ENCODE results near the gene PKP4. TPM values are rescaled to one million over a fixed set of nuclear protein-coding genes. Genes with fewer than 3 reads are reported as not detected.

PKP4 gene
- total and polyA plus RNA-seq, 2 experiments from 2014 or later: 35.7 to 92.3 TPM

DNA sequence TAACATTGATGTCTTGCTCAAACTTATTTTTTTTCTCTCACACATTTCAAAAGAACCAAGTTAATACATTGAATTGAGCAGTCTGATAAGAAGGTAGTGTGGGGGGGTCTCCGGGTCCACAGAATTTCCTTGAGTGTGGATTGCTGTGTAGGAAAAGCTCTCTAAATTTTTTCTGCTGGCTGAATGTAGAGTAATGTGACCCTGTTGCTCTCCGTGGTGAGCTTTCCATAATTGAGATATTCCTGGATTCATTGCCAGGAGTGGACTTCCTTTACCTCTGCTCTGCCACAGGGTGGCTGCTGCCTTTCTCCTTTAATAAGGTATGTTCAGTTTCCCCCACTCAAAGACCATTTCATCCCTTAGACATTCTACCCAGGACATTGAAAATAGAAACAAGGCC, 50.9 kb downstream of the PKP4 start:
- Histone ChIP-seq H3K4me1 (ENCODE audit: insufficient read depth) (peaks cover 16% of the 10 kb centered on the region), H3K4me3 (no peak overlapping the region), H3K27me3 (ENCODE audit: insufficient read depth) (no peaks in the 10 kb centered on the region), H3K9me2 (ENCODE audit: insufficient read depth) (no peaks in the 10 kb centered on the region), H3K79me2 (replicated peaks; ENCODE audit: insufficient read depth) (peaks cover 96% of the 10 kb centered on the region), H3F3A (replicated peaks; ENCODE audit: low read depth) (no peaks in the 10 kb centered on the region), H3K36me3 (ENCODE audit: insufficient read depth) (no peaks in the 10 kb centered on the region), H3K27ac (ENCODE audit: low read depth) (no peak overlapping the region), H4K20me1 (replicated peaks; ENCODE audit: insufficient read depth) (peaks cover 9% of the 10 kb centered on the region; the same call in 1 of the 2 replicates), H3K4me2 (no peak overlapping the region), H2AFZ (no peak overlapping the region)
- H3K4me1 Mint-ChIP-seq: peaks cover 31% of the 10 kb centered on the region
- H3K36me3 Mint-ChIP-seq (ENCODE audit: low read depth): no peaks in the 10 kb centered on the region
- H3K4me3 Mint-ChIP-seq: no peak overlapping the region
- DNase-seq (ENCODE audit: low spot score) (no peak), ATAC-seq (no peak)
- TF ChIP-seq STAT1 (IDR thresholded peaks at IDR 0.05; ENCODE audit: unreplicated experiment) (no peak), ZNF331 (CRISPR knock-in tag; IDR thresholded peaks at IDR 0.05; ENCODE audit: low read depth) (no peak)
- no peaks in the 10 kb centered on the region for H3K9me3 Mint-ChIP-seq
- H3K27me3 Mint-ChIP-seq (ENCODE audit: insufficient read depth, low read depth, poor library complexity): peaks cover 2% of the 10 kb centered on the region
- H3K27ac Mint-ChIP-seq: no peak overlapping the region

DNA sequence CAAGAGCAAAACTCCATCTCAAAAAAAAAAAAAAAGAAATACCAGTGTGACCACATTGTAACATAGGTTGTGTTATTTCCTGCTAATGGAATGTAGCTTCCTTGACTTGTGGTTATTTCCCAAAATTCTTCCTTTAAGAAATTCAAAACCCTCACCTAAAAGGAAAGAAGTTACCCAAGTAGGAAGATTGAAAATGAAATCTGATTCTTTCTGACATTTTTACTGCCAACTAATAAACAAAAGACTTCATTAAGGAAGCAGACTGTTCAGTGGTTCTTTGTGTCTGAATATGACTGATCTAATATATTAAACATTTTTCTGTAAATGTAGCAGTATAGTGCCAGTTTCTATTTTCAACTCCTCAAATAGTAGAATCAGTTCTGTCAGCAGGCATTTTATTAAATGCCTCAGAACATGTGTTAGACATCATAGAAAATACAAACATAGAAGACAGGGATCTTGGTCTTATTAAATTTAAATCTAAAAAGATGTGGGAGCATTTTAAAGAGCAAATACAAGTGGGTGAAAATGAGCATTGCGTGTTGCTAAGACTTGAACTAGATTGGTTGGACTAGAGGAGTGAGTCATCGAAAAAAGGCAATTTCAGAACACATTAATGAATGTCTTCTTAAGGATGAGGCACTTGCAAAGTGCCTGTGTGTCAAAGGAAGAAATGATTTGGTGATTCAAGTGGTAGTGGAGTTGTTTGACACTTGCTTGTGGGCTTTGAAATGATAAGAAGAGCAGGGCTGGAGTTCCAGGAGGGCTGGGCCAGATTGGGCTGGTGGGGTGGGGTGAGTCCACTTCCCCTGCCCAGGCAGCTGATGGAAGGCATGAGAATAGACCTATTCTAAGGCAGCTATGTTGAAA, 53.4 kb downstream of the PKP4 start:
- H3K27me3 ChIP-seq (ENCODE audit: insufficient read depth): no peaks in the 10 kb centered on the region
- H3F3A ChIP-seq (replicated peaks; ENCODE audit: low read depth): no peaks in the 10 kb centered on the region
- Mint-ChIP-seq H3K36me3 (ENCODE audit: low read depth) (0 out of 3 replicates have a peak, but pooled peaks cover 2% of the 10 kb centered on the region), H3K27me3 (ENCODE audit: insufficient read depth, low read depth, poor library complexity) (peaks cover 4% of the 10 kb centered on the region), H3K4me3 (no peak overlapping the region), H3K4me1 (peaks cover 38% of the 10 kb centered on the region), H3K9me3 (no peaks in the 10 kb centered on the region), H3K27ac (peak overlapping the region; percentile 29; the same call in 1 of the 2 replicates)
- DNase-seq (ENCODE audit: low spot score): no peak
- no peaks in the 10 kb centered on the region for H3K36me3 ChIP-seq (ENCODE audit: insufficient read depth)
- H3K27ac ChIP-seq (ENCODE audit: low read depth): no peak overlapping the region
- peak; percentile 61 for ATAC-seq
- no peak overlapping the region for H3K4me3 ChIP-seq
- H4K20me1 ChIP-seq (replicated peaks; ENCODE audit: insufficient read depth): peaks cover 12% of the 10 kb centered on the region; the same call in 1 of the 2 replicates
- no peak overlapping the region for H3K4me2 ChIP-seq
- H3K9me2 ChIP-seq (ENCODE audit: insufficient read depth): no peaks in the 10 kb centered on the region
- H3K79me2 ChIP-seq (replicated peaks; ENCODE audit: insufficient read depth): peaks cover 96% of the 10 kb centered on the region
- H2AFZ ChIP-seq: no peak overlapping the region
- H3K4me1 ChIP-seq (ENCODE audit: insufficient read depth): peaks cover 24% of the 10 kb centered on the region
- no peak for TF ChIP-seq POLR2AphosphoS5 (IDR thresholded peaks at IDR 0.05; ENCODE audit: low read depth)
- TF ChIP-seq, protein P1, sequence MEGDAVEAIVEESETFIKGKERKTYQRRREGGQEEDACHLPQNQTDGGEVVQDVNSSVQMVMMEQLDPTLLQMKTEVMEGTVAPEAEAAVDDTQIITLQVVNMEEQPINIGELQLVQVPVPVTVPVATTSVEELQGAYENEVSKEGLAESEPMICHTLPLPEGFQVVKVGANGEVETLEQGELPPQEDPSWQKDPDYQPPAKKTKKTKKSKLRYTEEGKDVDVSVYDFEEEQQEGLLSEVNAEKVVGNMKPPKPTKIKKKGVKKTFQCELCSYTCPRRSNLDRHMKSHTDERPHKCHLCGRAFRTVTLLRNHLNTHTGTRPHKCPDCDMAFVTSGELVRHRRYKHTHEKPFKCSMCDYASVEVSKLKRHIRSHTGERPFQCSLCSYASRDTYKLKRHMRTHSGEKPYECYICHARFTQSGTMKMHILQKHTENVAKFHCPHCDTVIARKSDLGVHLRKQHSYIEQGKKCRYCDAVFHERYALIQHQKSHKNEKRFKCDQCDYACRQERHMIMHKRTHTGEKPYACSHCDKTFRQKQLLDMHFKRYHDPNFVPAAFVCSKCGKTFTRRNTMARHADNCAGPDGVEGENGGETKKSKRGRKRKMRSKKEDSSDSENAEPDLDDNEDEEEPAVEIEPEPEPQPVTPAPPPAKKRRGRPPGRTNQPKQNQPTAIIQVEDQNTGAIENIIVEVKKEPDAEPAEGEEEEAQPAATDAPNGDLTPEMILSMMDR (conservative IDR thresholded peaks at IDR 0.05; ENCODE audit: low read depth in 2 of 2): no peak
- TF ChIP-seq CREB1 (CRISPR knock-in tag; IDR thresholded peaks at IDR 0.05; ENCODE audit: low read depth): no peak
- TF ChIP-seq ZNF331 (CRISPR knock-in tag; IDR thresholded peaks at IDR 0.05; ENCODE audit: low read depth): no peak
- TF ChIP-seq, protein P2, sequence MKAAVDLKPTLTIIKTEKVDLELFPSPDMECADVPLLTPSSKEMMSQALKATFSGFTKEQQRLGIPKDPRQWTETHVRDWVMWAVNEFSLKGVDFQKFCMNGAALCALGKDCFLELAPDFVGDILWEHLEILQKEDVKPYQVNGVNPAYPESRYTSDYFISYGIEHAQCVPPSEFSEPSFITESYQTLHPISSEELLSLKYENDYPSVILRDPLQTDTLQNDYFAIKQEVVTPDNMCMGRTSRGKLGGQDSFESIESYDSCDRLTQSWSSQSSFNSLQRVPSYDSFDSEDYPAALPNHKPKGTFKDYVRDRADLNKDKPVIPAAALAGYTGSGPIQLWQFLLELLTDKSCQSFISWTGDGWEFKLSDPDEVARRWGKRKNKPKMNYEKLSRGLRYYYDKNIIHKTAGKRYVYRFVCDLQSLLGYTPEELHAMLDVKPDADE (IDR thresholded peaks at IDR 0.05): no peak
- TF ChIP-seq, protein P3, sequence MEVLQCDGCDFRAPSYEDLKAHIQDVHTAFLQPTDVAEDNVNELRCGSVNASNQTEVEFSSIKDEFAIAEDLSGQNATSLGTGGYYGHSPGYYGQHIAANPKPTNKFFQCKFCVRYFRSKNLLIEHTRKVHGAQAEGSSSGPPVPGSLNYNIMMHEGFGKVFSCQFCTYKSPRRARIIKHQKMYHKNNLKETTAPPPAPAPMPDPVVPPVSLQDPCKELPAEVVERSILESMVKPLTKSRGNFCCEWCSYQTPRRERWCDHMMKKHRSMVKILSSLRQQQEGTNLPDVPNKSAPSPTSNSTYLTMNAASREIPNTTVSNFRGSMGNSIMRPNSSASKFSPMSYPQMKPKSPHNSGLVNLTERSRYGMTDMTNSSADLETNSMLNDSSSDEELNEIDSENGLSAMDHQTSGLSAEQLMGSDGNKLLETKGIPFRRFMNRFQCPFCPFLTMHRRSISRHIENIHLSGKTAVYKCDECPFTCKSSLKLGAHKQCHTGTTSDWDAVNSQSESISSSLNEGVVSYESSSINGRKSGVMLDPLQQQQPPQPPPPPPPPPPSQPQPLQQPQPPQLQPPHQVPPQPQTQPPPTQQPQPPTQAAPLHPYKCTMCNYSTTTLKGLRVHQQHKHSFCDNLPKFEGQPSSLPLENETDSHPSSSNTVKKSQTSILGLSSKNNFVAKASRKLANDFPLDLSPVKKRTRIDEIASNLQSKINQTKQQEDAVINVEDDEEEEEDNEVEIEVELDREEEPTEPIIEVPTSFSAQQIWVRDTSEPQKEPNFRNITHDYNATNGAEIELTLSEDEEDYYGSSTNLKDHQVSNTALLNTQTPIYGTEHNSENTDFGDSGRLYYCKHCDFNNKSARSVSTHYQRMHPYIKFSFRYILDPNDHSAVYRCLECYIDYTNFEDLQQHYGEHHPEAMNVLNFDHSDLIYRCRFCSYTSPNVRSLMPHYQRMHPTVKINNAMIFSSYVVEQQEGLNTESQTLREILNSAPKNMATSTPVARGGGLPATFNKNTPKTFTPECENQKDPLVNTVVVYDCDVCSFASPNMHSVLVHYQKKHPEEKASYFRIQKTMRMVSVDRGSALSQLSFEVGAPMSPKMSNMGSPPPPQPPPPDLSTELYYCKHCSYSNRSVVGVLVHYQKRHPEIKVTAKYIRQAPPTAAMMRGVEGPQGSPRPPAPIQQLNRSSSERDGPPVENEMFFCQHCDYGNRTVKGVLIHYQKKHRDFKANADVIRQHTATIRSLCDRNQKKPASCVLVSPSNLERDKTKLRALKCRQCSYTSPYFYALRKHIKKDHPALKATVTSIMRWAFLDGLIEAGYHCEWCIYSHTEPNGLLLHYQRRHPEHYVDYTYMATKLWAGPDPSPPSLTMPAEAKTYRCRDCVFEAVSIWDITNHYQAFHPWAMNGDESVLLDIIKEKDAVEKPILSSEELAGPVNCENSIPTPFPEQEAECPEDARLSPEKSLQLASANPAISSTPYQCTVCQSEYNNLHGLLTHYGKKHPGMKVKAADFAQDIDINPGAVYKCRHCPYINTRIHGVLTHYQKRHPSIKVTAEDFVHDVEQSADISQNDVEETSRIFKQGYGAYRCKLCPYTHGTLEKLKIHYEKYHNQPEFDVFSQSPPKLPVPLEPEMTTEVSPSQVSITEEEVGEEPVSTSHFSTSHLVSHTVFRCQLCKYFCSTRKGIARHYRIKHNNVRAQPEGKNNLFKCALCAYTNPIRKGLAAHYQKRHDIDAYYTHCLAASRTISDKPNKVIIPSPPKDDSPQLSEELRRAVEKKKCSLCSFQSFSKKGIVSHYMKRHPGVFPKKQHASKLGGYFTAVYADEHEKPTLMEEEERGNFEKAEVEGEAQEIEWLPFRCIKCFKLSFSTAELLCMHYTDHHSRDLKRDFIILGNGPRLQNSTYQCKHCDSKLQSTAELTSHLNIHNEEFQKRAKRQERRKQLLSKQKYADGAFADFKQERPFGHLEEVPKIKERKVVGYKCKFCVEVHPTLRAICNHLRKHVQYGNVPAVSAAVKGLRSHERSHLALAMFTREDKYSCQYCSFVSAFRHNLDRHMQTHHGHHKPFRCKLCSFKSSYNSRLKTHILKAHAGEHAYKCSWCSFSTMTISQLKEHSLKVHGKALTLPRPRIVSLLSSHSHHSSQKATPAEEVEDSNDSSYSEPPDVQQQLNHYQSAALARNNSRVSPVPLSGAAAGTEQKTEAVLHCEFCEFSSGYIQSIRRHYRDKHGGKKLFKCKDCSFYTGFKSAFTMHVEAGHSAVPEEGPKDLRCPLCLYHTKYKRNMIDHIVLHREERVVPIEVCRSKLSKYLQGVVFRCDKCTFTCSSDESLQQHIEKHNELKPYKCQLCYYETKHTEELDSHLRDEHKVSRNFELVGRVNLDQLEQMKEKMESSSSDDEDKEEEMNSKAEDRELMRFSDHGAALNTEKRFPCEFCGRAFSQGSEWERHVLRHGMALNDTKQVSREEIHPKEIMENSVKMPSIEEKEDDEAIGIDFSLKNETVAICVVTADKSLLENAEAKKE (CRISPR knock-in tag; IDR thresholded peaks at IDR 0.05): no peak
- TF ChIP-seq EZH2 (IDR thresholded peaks at IDR 0.05; ENCODE audit: low read depth, unreplicated experiment): no peak
- no peak for TF ChIP-seq JUNB (IDR thresholded peaks at IDR 0.05; ENCODE audit: unreplicated experiment)
- no peak for TF ChIP-seq ZNF114 (CRISPR knock-in tag; IDR thresholded peaks at IDR 0.05)
- TF ChIP-seq NANOG (IDR thresholded peaks at IDR 0.05; ENCODE audit: borderline replicate concordance): no peak
- no peak for TF ChIP-seq EZH2phosphoT487 (IDR thresholded peaks at IDR 0.05; ENCODE audit: unreplicated experiment)
